Activated naive CD4-positive, alpha-beta T cell treated with anti-CD3 and anti-CD28 coated beads for 36 hours (primary cell): ENCODE data around the gene KIAA1549. TPM values are rescaled to one million over a fixed set of nuclear protein-coding genes. Genes with fewer than 3 reads are reported as not detected.
"Not testable (repeated sequence)": the region's sequence is repeated elsewhere in the genome, so short reads cannot be mapped to it uniquely, and the experiment has no call there.

ENCODE experiments used
- CTCF ChIA-PET: fragments of 350-600 bp; sonication (Branson Sonifier 250); formaldehyde crosslinking; loops from one replicate; lab custom pipeline; 2021; ENCODE audit warnings: antibody characterized with exemption; lab: Charles Lee
- DNase-seq: peaks from one replicate; pipeline ENCODE4 v3.0.0-alpha.2; 2020
- H3K27ac Mint-ChIP-seq: one replicate; pipeline ENCODE4 v1.8.0; 2021; ENCODE audit warnings: mild to moderate bottlenecking, mixed read lengths
- H3K27me3 Mint-ChIP-seq: one replicate; pipeline ENCODE4 v1.8.0; 2021; ENCODE audit warnings: low read depth, mixed read lengths
- H3K36me3 Mint-ChIP-seq: one replicate; pipeline ENCODE4 v1.8.0; 2021; ENCODE audit warnings: low read depth, mixed read lengths
- H3K4me1 Mint-ChIP-seq: one replicate; pipeline ENCODE4 v1.8.0; 2021; ENCODE audit warnings: low read depth, mixed read lengths
- H3K4me3 Mint-ChIP-seq: one replicate; pipeline ENCODE4 v1.8.0; 2021; ENCODE audit warnings: mild to moderate bottlenecking, moderate library complexity, mixed read lengths
- H3K9me3 Mint-ChIP-seq: one replicate; pipeline ENCODE4 v1.8.0; 2021; ENCODE audit warnings: mixed read lengths
- intact Hi-C: fragments of 100-400 bp; cut with micrococcal nuclease; formaldehyde crosslinking; loops from one replicate; pipeline ENCODE4 v1.15.1; 2023
- total RNA-seq, 2 experiments: library from RNA; stranded (reverse); gene quantifications; one replicate each; pipeline ENCODE4 v1.2.3, GENCODE V29; 2021

The KIAA1549 gene
- total RNA-seq, 2 experiments from 2014 or later, result 0.60 to 0.67 TPM

DNA sequence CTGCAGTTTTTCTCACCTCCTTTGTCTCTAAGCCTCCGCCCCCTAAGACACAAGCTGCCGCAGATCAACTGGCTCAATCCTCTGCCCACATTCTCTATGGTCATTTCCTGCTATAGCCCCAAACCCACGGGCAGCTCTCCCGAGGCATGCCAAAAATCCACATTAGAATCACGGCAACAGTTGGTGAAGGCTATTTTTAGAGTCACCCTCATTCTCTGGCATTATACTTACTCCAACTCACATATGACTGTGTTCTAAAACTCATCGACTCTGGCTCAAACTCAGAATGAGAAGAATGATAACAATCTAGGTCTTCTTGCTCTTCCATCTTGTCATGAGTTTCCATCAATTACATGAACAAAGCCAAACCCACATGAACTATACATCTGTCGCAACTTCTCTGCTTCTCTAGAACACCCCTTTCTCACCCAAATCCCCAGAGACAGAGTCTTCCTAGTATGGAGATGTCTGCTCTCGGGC, 10.9 kb upstream of the KIAA1549 start:
- DNase-seq, result no peak
- intact Hi-C loops, result no loop called here
- Mint-ChIP-seq H3K9me3 (peaks cover 4% of the 10 kb centered on the region), H3K4me3 (no peak overlapping the region), H3K27me3 (peaks cover 4% of the 10 kb centered on the region), H3K36me3 (no peaks in the 10 kb centered on the region), H3K4me1 (no peaks in the 10 kb centered on the region), H3K27ac (no peak overlapping the region)
- CTCF ChIA-PET, result interaction anchor here (0.6 to 1.6 kb wide), 2 partner anchors 69 to 106 kb away, joined by 4 to 5 read pairs; no protein-coding TSS in a partner anchor

DNA sequence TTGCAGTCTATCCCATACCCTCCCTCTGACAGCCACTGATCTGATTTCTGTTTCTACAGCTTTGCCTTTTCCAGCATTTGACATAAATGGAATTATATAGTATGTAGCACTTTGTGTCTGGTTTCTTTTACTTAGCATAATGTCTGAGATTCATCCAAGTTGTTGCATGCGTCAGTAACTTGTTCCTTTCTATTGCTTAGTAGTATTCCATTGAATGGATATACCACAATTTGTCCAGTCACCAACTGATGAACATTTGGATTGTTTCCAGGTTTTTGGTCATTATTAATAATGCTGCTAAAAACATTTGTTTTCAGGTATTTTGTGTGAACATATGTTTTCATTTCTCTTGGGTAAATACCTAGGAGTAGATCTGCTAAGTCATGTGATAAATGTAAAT, 6.5 kb upstream of the KIAA1549 start:
- CTCF ChIA-PET, result no interaction called here
- H3K27me3 Mint-ChIP-seq, result peaks cover 4% of the 10 kb centered on the region

DNA sequence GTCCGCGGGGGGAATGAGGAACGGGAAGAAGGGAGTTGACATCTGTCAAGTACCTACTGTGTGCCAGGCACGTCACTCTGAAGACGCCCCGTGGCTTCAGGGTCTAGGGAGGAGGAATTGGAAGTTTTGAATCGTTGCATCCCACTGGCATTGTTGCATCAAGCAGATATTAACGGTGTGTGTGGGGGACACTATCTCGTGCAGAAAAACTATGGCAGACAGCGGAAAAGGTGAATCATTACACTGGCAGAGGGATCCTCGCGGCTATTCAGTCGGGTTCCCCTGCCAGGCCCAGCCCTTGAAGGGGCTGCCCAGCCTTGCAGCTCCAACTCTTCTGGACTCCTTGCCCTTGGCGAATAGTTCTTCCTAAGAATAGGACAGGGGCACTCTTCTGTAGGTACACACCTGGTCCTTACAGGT, 1.0 kb upstream of the KIAA1549 start:
- no peak for DNase-seq
- Mint-ChIP-seq H3K4me1 (peaks cover 8% of the 10 kb centered on the region), H3K9me3 (no peaks in the 10 kb centered on the region), H3K4me3 (peak overlapping the region; percentile 59), H3K27ac (no peak overlapping the region), H3K27me3 (peaks cover 36% of the 10 kb centered on the region), H3K36me3 (no peaks in the 10 kb centered on the region)
- CTCF ChIA-PET, result interaction anchor here (0.8 to 3.4 kb wide), 2 partner anchors 36 to 95 kb away, joined by 4 to 20 read pairs; no protein-coding TSS in a partner anchor
- intact Hi-C loops, result loop anchor here (5.0 kb wide), 1 partner anchor 80 kb away; no protein-coding TSS in a partner anchor

More for the DNA sequence above, 6.5 kb upstream of the KIAA1549 start:
- intact Hi-C loops, result no loop called here
- no peak for DNase-seq
- peaks cover 4% of the 10 kb centered on the region for H3K9me3 Mint-ChIP-seq
- no peaks in the 10 kb centered on the region for H3K4me1 Mint-ChIP-seq
- H3K4me3 Mint-ChIP-seq, result no peak overlapping the region
- no peak overlapping the region for H3K27ac Mint-ChIP-seq
- no peaks in the 10 kb centered on the region for H3K36me3 Mint-ChIP-seq

DNA sequence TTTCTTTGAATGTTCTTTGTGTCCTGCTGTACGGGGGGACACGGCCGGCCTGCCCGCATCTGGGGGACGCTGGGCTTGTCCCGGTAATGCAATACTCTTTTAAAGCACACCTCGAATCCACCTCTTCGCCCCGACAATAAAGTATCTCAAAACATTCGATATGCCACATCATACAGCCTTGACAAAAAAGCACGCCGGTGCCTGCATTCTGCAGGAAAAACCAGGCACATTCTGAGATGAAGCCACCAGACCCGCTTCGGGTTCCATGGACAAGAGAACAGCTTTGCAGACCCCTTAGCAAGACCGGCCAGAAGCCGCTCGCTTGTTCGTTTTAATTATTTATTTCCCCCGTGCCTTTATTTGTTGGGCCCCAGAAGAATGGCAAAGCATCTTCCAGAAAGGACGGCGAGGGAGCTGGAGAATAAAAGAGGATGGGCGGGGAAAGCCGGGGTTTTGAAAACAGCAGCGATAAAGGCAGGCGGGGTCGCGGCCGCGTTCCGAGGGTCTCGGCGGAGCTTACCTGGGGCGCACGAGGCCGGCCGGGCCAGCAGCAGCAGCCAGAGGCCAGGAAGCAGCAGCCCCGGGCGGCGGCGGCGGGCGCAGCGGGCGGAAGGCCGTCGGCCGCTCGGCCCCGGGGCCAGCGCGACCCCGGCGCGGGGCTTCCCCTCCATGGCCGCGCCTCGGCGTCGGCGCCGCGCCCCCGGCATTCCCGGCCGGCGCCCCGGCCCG, 462 bp downstream of the KIAA1549 start:
- CTCF ChIA-PET, result interaction anchor here (0.6 to 3.4 kb wide), 7 partner anchors 9 to 822 kb away, joined by 3 to 20 read pairs (median 3); no protein-coding TSS in a partner anchor
- Mint-ChIP-seq H3K27me3 (peaks cover 36% of the 10 kb centered on the region), H3K27ac (no peak overlapping the region), H3K9me3 (no peaks in the 10 kb centered on the region), H3K4me3 (peak overlapping the region; percentile 80), H3K36me3 (no peaks in the 10 kb centered on the region), H3K4me1 (peaks cover 8% of the 10 kb centered on the region)
- intact Hi-C loops, result loop anchor here (1.0 to 5.0 kb wide), 3 partner anchors 78 to 228 kb away; no protein-coding TSS in a partner anchor
- peak; percentile 7 for DNase-seq

DNA sequence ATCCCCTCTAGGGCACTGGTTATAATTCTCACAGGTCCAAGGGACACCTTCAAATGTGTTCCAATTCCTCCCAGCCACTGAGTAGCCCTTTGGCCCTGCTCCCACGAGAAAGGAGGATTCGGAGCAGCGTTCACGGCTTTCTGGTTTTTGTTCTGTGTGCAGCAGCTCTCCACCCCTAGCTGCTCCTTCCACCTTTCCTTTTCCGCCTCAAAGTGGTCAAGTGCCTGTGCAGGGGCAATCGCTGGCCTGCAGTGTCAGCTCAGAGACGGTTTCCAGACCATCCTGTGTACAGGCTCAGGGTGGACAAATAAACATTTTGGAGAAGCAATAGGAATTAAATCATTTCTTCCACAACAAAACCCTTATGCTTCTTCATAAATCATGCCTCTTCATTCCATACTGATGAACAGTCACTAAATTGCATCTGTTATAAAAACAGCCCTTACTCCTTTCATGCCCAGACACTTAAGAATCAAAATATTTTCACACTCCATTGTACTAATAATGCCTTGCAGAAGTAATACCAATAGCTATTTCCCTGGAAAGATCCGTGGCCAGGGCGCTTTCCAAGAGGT, 1.1 kb downstream of the KIAA1549 start:
- Mint-ChIP-seq H3K27me3 (peaks cover 36% of the 10 kb centered on the region), H3K4me1 (peaks cover 8% of the 10 kb centered on the region), H3K9me3 (no peaks in the 10 kb centered on the region), H3K36me3 (no peaks in the 10 kb centered on the region), H3K4me3 (peak overlapping the region; percentile 80), H3K27ac (no peak overlapping the region)
- CTCF ChIA-PET, result interaction anchor here (0.6 to 2.4 kb wide), 7 partner anchors 10 to 821 kb away, joined by 3 to 10 read pairs (median 3); no protein-coding TSS in a partner anchor
- no peak for DNase-seq
- intact Hi-C loops, result loop anchor here (1.0 to 5.0 kb wide), 3 partner anchors 78 to 227 kb away; no protein-coding TSS in a partner anchor

DNA sequence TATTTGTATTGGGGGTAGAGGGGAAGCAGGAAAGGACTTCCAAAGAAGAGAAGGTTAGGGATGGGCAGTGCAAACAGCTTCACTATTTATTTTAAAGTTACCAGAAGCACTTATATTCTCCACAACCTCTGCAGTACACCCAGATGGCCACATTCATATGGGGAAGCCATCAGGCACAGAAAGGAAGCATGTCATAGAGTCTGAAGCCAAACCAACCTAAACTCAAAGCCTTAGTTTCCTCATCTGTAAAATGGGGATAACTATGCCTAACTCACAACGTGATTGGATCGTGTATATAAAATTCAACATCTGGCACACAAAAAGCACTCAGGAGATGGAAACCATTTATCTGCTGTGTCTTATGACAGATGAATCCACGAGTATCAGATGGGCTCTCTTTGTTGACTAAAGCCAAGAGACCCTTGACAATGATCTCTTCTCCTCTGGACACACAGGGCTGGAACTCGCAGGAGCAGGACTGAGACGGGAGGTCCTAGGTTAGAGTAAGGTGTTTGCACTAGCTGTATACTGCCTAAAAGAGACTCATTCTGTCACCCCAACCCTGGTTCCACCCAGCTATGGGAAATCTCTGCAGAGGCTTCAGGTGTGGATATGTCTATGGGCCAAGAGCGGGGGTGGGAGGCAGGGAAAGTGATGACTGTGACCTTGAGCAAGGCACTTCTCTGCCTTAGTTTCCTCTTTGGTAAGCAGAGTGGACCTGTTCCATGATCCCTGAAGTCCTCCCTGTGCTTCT, 1.8 kb downstream of the KIAA1549 start:
- H3K27ac Mint-ChIP-seq, result no peak overlapping the region
- peaks cover 36% of the 10 kb centered on the region for H3K27me3 Mint-ChIP-seq
- H3K9me3 Mint-ChIP-seq, result no peaks in the 10 kb centered on the region
- DNase-seq, result no peak
- intact Hi-C loops, result no loop called here
- no peaks in the 10 kb centered on the region for H3K36me3 Mint-ChIP-seq
- CTCF ChIA-PET, result interaction anchor here (0.8 to 2.4 kb wide), 3 partner anchors 86 to 93 kb away, joined by 3 to 10 read pairs (median 3); no protein-coding TSS in a partner anchor
- H3K4me1 Mint-ChIP-seq, result peaks cover 8% of the 10 kb centered on the region
- H3K4me3 Mint-ChIP-seq, result no peak overlapping the region

DNA sequence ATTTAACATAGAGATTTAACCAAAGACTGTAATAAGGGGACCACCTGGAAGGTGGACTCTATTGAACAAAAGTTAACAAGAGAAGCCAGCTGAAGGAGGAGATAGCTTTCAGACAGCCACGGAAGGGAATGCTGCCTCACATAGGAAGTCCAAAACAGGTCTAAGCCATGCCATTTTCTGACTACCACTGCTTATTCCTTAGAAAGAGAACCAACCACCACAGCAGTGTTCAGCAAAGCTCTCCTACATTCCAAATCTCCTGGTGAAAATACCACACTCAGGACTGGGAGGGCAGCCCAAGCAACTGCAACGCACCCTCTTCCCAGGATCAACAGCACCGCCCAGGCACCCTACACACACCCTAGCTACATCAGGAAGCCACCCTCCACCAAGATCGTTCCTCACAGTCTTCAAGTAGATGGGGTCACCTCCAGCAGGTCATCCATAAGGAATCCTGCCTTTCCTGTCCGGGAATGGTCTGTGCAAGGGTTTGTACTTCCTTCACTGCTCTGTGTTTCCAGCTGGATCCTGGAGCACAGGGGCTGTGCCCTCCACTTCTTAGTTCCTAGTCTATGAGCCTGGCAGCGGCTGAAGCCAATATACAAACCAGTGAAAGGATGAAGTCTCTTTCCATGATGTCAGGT, 2.5 kb downstream of the KIAA1549 start:
- peaks cover 36% of the 10 kb centered on the region for H3K27me3 Mint-ChIP-seq
- no peaks in the 10 kb centered on the region for H3K9me3 Mint-ChIP-seq
- CTCF ChIA-PET, result interaction anchor here (2.4 kb wide), 1 partner anchor 92 kb away, joined by 10 read pairs; no protein-coding TSS in a partner anchor
- peaks cover 8% of the 10 kb centered on the region for H3K4me1 Mint-ChIP-seq
- intact Hi-C loops, result no loop called here
- H3K4me3 Mint-ChIP-seq, result no peak overlapping the region
- no peaks in the 10 kb centered on the region for H3K36me3 Mint-ChIP-seq
- DNase-seq, result no peak
- no peak overlapping the region for H3K27ac Mint-ChIP-seq

DNA sequence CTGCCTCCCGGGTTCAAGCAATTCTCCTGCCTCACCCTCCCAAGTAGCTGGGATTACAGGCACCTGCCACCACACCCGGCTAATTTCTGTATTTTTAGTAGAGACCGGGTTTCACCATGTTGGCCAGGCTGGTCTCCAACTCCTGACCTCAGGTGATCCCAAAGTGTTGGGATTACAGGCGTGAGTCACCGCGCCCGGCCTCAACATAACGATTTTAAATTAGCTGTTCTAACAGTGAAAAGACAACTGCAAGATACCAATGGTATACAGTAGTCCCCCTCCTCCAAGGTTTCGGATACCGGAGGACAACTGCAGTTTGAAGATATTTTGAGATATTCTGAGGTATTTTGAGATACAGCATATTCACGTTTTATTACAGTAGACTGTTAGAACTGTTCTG, 5.0 kb downstream of the KIAA1549 start:
- DNase-seq, H3K36me3 Mint-ChIP-seq, H3K27ac Mint-ChIP-seq, H3K4me3 Mint-ChIP-seq, CTCF ChIA-PET, H3K9me3 Mint-ChIP-seq, intact Hi-C loops, H3K4me1 Mint-ChIP-seq: not testable (repeated sequence)
- peaks cover 29% of the 10 kb centered on the region for H3K27me3 Mint-ChIP-seq

DNA sequence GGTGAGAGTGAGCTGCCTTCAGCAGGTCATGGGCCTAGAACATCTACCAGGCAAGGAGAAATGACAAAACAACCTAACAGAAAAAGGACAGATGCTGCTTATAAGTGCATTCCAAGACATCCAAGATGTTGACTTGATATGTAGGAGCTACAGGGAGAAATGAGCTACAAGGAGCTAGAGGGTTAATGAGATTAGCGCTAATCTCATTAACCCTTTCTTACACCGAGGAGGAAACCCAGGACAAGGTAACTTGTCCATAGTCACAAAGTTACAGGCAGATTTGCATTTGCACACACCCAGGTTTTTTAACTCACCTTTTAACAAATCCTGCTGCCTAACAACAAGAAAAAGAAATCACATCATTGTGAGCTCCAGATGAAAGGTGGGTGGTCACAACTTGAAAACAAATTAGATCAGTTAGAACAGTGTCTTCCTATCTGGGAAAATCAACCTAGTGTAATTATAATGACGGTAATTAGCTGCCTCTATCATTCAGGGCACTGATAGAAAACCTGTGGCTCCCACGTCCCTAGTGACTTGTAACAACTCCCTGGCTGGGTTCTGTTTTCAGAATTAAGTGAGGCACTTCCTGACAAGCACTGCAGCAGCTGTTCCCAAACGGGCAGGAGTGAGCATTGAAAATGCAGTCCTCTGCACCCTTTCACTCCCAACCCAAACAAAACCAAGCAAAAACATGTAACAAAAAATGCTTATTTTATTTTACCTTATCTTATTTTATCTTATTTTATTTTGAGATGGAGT, 5.7 kb downstream of the KIAA1549 start:
- Mint-ChIP-seq H3K9me3 (no peaks in the 10 kb centered on the region), H3K27ac (no peak overlapping the region), H3K27me3 (peaks cover 25% of the 10 kb centered on the region), H3K4me1 (peaks cover 2% of the 10 kb centered on the region), H3K4me3 (no peak overlapping the region), H3K36me3 (no peaks in the 10 kb centered on the region)
- no peak for DNase-seq
- intact Hi-C loops, result no loop called here
- CTCF ChIA-PET, result interaction anchor here (0.7 kb wide), 2 partner anchors 42 to 255 kb away, joined by 3 read pairs; no protein-coding TSS in a partner anchor

DNA sequence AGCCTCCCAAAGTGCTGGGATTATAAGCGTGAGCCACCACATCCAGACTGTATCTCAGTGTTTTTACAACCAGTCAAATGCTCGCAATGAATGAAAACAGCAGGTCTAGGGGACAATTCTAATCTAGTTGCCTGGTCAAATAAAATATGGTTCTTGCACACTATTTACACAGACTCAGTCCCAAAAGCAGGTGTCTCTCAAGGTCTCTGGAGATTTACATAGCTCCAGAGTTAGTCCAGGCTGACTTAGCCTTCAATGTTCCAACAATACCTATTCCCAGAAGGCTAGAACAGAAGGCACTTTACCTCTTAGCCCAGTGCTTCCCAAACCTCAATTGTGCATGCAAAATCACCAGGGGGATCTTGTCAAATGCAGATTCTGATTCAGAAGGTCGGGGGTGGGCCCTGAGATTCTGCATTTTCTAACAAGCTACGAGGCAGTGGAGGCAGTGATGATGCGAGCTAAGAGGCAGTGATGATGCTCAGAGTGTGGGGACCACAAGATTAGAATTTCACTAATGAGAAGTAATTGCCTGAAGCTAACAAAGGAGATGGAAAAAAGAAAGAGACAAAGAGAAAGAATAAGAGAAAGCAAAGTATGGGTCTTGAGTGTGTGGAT, 6.4 kb downstream of the KIAA1549 start:
- H3K36me3 Mint-ChIP-seq, result no peaks in the 10 kb centered on the region
- no peaks in the 10 kb centered on the region for H3K4me1 Mint-ChIP-seq
- H3K4me3 Mint-ChIP-seq, result no peak overlapping the region
- no peak overlapping the region for H3K27ac Mint-ChIP-seq
- no peak for DNase-seq
- H3K9me3 Mint-ChIP-seq, result no peaks in the 10 kb centered on the region
- CTCF ChIA-PET, result interaction anchor here (0.7 kb wide), 2 partner anchors 42 to 254 kb away, joined by 3 read pairs; no protein-coding TSS in a partner anchor
- intact Hi-C loops, result no loop called here
- H3K27me3 Mint-ChIP-seq, result peaks cover 17% of the 10 kb centered on the region
